HG03159 (cell line): ENCODE results near the gene MKNK1.

ENCODE experiments used
- ATAC-seq: cut with Tn5 transposase; IDR thresholded peaks from one replicate; pipeline ENCODE4 v1.9.1; 2021; ENCODE audit warnings: mild to moderate bottlenecking, moderate library complexity; ENCODE audit not compliant: unreplicated experiment

The MKNK1 gene

DNA sequence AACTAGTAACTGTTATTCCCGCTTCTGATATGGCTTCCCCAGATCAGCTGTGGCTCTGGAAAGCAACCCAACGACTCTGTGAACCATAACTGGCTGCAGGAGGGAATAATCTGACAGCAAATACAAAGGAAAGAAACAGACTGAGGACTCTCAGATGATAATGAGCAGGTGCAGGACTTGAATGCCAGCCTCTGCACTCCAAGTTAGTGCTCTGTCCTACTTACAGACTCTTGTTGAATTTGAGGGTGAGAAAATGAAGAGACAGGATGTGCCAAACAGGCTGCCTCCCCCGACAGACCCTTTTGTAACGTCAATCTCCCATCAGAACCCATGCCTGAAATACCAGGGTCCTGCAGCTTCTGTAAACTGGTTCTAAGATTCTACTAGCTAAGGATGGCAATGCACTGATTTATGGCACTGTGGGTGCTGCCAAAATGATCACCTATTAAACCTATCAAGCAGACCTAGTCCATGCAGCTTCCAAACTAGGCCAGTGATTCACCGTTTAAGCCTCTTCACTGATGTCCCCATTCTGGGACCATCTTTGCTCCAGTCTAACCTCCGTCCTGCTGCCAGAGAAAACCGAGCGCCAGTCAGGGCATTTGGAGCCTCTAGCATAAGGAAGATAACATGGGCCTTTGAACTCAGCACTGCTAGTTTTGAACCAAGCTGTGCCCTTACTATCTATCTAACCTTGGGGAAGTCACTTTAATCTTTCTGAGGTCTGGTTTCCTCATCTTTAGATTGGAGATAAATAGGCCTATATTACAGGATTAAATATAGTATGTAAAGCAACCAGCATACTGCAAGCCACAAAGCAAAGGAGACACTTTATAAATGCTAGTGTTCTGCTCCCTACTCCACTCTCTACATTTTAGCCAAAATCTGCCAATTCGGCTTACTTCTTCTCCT, 4.8 kb downstream of the MKNK1 start:
- no peak for ATAC-seq

- no peak for ATAC-seq
Measured at GRCh38 chr1:46596846-46597245, 7.2 kb downstream of the MKNK1 start.

DNA sequence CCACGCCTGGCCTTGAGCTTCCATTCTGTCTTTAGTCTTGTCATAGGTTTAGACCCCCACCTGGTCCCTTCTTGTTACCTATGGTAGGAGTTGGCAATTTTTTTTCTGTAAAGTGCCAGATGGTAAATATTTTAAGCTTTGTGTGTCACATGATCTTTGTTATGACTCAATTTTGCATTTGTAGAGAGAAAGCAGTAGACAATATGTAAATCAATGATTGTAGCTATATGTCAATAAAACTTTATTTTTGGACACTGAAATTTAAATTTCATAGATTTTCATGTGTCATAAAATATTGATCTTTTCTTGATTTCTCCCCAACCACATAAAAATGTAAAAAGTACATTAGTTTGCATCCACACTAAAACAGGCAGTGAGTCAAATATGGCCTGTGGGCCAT, 8.0 kb downstream of the MKNK1 start:
- no peak for ATAC-seq

DNA sequence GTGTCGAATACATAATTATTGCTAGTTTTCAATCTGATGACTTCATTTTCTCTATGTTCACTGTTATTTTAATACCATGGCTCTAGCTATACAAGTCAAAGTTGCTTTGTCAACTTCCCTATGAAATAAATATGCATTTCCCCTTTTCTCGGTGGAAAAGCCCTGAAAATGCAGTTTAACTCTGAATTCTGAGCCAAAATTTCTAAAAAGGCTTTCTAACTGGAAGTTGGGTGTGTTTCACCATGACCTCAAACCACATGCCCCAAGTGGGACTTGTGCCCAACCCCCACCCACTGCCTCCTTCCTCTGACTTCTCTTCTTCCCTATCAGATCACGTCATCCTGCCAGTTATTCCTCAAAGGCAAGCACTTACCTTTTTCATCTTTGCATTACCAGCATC, 8.9 kb downstream of the MKNK1 start:
- ATAC-seq = no peak

GRCh38 chr1:46594063-46594462, 10.0 kb downstream of the MKNK1 start:
- ATAC-seq = no peak

DNA sequence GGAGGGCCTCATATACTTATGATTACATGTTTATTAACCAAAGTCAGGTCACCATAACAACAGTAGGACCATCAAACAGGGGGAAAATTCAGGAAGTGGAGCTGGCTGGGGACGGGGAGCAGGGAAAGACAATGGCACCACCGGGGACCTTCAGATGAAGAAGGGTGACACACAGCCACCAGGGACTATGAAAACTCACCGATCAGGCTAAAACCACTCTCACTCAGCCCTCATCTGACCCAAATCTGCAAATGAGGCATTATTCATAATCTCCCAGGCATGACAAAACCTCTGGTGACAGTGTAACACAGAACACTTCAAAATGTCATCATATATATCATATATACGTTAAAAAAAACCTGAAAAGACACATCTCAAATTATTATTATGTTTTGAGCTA, 11.2 kb downstream of the MKNK1 start:
- ATAC-seq = no peak

- no peak for ATAC-seq
Measured at GRCh38 chr1:46589529-46589928, 14.5 kb downstream of the MKNK1 start.

GRCh38 chr1:46587069-46587468, 17.0 kb downstream of the MKNK1 start:
- ATAC-seq = no peak

DNA sequence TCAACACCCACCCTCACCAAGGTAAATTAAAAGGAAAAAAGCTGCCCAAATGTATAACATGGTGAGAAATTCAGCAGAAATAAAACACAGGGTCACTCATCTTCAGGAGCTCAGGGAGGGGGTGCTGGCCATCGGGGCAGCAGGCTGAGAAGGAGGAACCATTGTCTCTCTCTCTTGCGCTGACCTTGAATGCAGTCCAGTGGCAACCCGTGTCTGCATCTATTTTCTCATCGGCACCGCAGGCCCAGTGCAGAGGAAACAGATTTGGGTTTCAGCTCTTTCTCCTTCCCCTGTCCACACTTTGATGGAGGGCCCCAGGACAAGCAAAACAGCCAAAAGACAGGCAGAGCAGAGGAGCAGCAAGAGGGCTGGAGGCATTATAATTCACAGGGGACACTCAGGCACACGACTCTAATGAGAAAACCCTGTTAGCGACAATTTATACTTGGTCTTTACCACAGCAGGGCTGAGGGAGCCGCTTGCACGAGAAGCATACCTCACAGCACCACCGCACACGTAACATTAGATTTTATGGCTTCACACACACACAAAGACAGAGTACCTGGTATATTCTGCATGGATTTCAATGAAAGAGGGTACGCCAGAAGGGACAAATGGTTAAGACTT, 18.6 kb downstream of the MKNK1 start:
- no peak for ATAC-seq

- ATAC-seq = no peak
Measured at GRCh38 chr1:46583494-46583893, 20.6 kb downstream of the MKNK1 start.

- ATAC-seq = no peak
Measured at GRCh38 chr1:46582972-46583371, 21.1 kb downstream of the MKNK1 start.

- no peak for ATAC-seq
Measured at GRCh38 chr1:46581681-46582455, 22.2 kb downstream of the MKNK1 start.

DNA sequence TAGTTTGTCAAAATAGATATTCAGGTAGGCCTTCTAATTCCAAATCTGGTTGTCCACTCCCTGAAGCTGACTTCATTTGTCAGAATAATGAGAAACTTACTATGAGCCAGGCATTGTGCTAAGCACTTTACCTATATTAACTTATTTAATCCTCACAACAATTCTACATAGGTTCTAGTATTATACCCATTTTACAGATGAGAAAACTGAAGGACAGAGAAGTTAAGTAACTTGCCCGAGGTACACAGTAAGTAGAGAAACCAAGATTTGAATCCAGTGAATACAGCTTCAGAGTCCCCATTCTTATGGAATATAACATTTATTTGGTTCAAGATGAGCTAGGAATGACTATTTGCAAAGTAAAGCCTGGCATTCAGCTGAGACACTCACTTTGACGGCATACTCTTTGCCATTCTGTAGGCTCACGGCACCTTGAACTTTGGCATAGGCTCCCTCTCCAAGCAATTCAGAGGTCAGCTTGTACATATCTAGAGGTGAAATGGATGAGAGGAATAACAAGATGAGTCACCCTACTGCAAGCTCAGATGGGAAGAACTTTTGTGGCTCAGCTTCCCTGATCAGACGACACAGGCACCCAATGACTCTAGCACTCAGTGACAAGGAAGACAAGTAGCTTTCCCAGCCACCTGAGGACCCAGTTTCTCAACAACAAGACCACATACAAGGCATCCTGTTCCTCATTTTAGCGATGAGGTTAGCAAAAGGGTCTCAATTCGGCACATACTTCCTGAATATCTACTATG, 23.7 kb downstream of the MKNK1 start:
- ATAC-seq = no peak

DNA sequence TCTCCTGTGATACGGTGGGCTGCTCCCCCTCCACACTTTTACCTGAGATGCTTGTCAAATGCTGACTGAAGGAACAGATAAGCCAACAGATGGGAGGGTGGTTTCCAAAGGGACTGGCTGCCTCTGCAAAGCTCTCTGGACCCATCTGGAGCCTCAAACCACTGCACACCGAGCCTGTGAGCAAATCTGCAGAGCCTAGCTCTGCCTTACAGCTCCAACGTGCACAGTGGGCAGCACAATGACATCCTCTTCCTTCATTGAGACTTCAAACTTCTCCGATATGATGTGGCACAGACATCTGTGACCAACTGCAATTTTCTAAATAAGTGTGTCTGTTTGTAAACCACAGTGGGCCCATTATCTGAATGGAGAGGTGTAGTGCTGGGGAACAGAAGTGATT, 26.4 kb downstream of the MKNK1 start:
- ATAC-seq = no peak

GRCh38 chr1:46576596-46576995, 27.5 kb downstream of the MKNK1 start:
- ATAC-seq = no peak

GRCh38 chr1:46575778-46576177, 28.3 kb downstream of the MKNK1 start:
- ATAC-seq = no peak

DNA sequence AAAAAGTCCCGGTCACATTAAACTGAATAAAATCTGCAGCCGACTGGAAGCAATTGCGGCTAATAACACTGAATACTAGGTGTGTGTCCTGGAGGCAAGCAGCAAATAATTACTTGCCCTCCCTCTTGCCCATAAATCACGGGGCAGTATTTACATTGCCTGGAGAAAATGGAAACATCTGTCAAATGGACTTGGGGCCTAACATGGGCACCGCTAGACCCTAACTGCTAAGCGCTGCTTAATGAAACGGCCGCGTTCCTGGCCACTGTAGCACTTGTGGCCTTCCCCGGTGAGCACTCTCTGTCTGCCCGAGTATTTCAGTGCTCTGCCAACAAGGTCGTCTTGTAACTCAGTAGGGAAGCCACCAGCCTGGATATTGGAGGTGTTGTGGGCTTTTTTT, 28.8 kb downstream of the MKNK1 start:
- ATAC-seq = no peak

DNA sequence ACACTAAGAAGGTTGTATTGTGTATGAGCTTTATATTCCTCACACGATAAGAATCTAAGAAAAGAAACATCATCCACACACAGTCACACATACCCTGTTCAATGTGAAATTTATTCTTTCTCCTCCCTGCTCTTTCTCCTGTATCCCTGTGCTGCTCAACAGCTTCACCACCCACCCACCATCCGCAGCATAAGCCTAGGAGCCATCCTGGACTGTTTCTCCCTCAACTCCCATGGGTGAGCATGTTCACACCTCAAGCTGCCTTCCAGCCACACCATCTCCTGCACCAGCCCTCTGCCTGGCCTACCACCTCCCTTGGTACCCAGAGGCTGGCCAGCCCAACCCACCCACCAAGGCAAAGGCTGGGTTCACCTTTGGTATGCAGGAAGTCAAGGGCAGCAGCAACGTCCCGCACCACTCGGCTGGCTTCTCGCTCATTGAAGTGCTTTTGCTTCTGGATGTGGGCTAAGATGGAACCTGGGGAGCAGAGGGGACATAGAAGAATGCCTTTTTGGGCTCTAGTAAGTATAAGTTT, 32.3 kb downstream of the MKNK1 start:
- ATAC-seq = no peak

DNA sequence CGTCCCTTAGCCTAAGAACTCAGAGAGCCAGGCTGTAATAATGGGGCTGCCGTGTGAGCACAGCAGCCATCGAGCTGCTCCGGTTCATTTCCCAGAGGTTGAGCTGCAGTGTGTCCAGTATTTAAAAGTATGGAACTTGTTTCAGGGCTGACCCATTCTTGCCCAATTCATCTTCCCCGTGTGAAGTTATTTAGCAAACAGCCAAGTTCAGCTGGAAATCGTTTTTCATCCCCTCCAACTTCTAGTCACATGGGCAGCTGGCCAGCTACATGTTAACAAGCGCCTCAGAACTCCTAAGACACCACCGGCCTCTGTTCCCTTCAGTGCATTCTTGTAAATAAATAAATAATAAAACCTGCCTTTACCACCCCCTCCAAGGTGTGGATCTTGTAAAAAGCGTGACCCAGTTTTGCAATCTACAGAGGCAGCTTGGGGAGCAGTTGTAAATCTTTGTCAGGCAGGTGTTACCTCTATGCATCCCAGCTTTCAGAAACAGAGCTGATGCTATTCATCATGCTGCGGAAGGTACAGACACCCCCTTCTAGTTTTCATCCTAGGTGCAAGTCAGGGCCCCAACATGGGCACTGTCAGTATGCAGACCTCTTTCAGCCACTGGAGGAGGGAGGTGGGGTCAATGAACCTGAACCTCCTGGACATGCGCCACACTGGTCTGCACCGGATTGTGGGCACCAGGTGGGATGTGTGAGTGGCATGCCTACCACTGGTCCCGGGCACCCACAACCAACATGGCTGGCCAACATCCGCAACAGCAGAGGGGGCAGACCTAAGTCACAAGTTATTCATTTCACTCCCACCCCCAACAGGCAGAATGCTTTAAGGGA, 34.0 kb downstream of the MKNK1 start:
- ATAC-seq = no peak

DNA sequence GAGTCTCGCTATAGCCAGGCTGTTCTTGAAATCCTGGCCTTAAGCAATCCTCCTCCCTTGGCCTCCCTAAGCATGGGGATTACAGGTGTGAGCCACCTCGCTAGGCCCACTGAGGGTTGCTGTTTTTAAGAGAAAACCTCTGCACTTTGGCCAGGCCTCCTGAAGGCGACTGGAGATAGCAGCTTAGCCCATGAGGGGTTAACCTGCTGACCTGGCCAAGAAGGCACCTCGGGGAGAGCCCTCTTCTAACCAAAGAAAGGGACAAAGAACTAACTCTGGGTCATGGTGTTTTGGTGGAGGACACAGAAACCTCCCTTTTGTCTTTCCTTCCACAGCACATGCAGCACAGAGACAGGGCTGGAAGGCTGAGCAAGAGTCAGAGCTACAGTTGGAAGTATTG, 35.0 kb downstream of the MKNK1 start:
- ATAC-seq = no peak
